Measurements from ENCODE around the gene DNAJC4. TPM values are rescaled to one million over a fixed set of nuclear protein-coding genes. Genes with fewer than 3 reads are reported as not detected.

DNAJC4 gene
- total RNA-seq, 2 experiments from 2014 or later, result 29.7 to 37.0 TPM

DNA sequence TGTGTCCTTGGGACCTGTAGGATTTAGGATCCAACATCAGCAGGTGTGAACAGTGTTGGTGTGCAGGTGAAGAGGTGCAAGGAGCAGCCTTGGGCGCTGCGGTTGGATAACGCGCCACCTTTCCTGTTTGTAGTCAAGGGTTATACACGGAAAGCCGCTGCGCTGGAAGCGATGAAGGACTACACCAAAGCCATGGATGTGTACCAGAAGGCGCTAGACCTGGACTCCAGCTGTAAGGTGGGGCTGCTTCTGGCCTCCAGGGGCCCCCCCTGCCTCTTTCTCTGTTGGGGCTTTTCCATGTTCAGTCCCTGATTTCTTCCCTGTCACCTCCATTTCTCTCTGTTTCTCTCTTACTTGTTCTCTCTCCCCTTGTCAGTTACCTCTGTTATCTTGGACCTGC is 27.4 kb upstream of the DNAJC4 start:
- no peaks in the 10 kb centered on the region for H3K9me3 Mint-ChIP-seq (ENCODE audit: low read depth)
- CTCF ChIA-PET, result interaction anchor here (1.0 to 9.6 kb wide), 5 partner anchors 14 to 129 kb away, joined by 3 to 169 read pairs (median 52); partner anchors contain the start of genes CATSPERZ, ESRRA, PLCB3 and PRDX5
- peaks cover 34% of the 10 kb centered on the region for H3K4me1 Mint-ChIP-seq
- ATAC-seq (no peak), DNase-seq (no peak)
- no peaks in the 10 kb centered on the region for H3K27me3 Mint-ChIP-seq
- no peak overlapping the region for H3K27ac Mint-ChIP-seq
- no peak overlapping the region for H3K4me3 Mint-ChIP-seq
- H3K36me3 Mint-ChIP-seq, result peaks cover 60% of the 10 kb centered on the region

DNA sequence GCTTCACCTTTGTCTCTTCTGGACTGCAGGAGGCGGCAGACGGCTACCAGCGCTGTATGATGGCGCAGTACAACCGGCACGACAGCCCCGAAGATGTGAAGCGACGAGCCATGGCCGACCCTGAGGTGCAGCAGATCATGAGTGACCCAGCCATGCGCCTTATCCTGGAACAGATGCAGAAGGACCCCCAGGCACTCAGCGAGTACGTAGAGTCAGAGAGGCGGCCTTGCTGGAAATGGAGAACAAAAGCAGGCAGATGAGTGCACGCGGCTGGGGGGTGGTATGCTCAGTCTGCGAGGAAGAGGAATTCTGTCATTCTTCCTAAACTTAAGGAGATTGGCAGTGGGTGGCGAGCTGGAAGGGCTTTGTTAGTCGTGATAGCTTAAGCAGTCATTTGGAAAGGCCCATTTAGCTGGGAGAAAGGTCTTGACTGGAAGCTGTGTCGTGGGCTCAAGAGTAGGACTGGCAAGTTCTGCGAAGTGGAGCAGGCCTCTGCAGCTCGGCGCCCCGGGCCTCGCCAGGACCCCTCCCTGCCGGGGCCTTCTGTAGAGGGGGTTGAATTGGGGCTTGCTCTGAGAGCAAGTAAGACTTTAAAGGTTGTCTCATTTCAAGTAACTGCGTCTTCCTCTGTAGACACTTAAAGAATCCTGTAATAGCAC is 26.8 kb upstream of the DNAJC4 start:
- peaks cover 59% of the 10 kb centered on the region for H3K36me3 Mint-ChIP-seq
- DNase-seq, result no peak
- peaks cover 37% of the 10 kb centered on the region for H3K4me1 Mint-ChIP-seq
- no peak for ATAC-seq
- no peak overlapping the region for H3K27ac Mint-ChIP-seq
- CTCF ChIA-PET, result interaction anchor here (1.0 to 9.6 kb wide), 8 partner anchors 15 to 114 kb away, joined by 5 to 169 read pairs (median 22); partner anchors contain the start of genes CATSPERZ, DNAJC4, ESRRA and NUDT22
- H3K9me3 Mint-ChIP-seq (ENCODE audit: low read depth), result no peaks in the 10 kb centered on the region
- no peak overlapping the region for H3K4me3 Mint-ChIP-seq
- H3K27me3 Mint-ChIP-seq, result no peaks in the 10 kb centered on the region

DNA sequence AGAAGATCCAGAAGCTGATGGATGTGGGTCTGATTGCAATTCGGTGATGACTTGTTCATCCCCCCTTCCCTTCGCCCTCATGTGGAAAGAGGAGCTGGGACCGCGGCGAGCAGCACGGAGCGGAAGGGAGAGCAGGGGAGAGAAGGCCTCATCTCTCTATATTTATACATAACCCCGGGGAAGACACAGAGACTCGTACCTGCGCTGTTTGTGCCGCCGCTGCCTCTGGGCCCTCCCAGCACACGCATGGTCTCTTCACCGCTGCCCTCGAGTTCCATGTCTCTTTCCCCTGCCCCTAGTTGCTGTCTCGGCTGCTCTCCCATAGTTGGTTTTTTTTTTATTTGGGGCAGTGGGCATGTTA is 26.3 kb upstream of the DNAJC4 start:
- no peaks in the 10 kb centered on the region for H3K27me3 Mint-ChIP-seq
- H3K9me3 Mint-ChIP-seq (ENCODE audit: low read depth), result no peaks in the 10 kb centered on the region
- no peak overlapping the region for H3K27ac Mint-ChIP-seq
- H3K36me3 Mint-ChIP-seq, result peaks cover 58% of the 10 kb centered on the region
- H3K4me3 Mint-ChIP-seq, result no peak overlapping the region
- no peak for ATAC-seq
- CTCF ChIA-PET, result interaction anchor here (0.6 to 9.6 kb wide), 27 partner anchors 9 to 245 kb away, joined by 3 to 169 read pairs (median 5); partner anchors contain the start of genes BAD, CATSPERZ, DNAJC4 and ESRRA
- peaks cover 42% of the 10 kb centered on the region for H3K4me1 Mint-ChIP-seq
- DNase-seq, result no peak

DNA sequence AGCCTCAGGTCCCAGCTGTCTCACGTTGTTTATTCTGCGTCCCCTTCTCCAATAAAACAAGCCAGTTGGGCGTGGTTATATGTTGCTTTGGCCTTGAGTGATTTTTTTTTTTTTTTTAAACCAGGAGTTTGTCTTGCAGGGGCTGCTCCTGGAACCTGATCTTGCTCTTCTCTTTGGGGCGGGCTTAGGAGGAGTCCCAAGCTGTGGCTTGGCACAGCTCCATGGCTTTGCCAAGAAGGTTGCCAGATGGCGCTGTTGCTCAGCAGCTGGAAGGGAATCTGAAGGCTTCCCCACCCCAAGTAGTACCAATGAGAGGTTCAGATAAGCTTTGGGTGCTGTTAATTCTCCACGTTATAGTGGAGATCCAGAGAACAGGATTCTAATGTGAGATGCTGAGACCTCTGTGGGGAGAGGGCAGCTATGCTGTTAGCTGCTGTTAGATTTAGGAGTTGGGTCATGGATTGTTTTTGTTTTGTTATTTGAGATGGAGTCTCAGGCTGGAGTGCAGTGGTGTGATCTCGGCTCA is 25.8 kb upstream of the DNAJC4 start:
- H3K36me3 Mint-ChIP-seq, result peaks cover 60% of the 10 kb centered on the region
- DNase-seq (peak; percentile 86), ATAC-seq (peak; percentile 30)
- H3K4me1 Mint-ChIP-seq, result peaks cover 45% of the 10 kb centered on the region
- H3K4me3 Mint-ChIP-seq, result peak overlapping the region; percentile 45
- CTCF ChIA-PET, result interaction anchor here (0.6 to 9.6 kb wide), 29 partner anchors 9 to 245 kb away, joined by 3 to 169 read pairs (median 5); partner anchors contain the start of genes BAD, CATSPERZ, DNAJC4 and ESRRA
- no peaks in the 10 kb centered on the region for H3K27me3 Mint-ChIP-seq
- H3K9me3 Mint-ChIP-seq (ENCODE audit: low read depth), result no peaks in the 10 kb centered on the region
- H3K27ac Mint-ChIP-seq, result peak overlapping the region; percentile 78

DNA sequence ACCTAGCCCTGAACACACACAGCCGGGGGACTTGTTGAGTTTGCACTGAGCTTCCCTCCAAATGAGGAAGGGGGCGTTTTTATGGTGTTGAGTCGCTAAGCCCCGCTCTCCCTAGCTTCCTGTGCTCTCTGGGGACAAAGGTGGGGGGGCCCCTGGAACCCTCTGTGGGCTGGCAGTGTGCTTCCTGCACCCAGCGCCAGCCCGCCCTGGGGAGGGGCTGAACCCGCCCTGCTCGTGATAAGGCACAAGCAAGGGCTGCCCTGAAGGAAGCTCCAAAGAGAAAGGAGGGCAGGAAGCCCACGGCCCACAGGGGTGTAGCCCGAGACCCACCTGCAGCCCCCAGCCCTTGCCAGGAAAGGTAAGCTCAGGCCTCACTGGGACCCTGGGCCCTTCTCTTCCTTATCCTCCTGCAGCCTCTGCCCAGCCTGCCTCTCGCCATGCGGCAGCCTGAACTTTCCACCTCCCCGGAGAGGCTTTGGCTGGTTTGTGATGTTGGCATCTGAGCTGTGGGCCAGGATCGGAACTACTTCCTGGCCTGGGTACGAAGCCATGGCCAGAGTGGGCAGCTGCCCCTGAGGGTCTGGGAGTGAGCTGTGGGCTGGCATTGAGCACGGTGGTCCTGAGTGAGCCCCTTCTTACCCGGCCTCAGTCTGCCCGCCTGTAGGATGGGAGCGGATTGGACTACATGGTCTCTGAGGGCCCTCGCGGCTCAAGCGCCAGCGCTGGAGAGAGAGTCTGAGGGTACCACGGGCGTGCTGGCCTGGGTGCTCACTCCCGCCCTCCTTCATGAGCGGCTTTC is 23.7 kb upstream of the DNAJC4 start, which contains the start of gene FERMT3:
Gene FERMT3, plus strand, starts transcription at position 265 of the 799 bp plus-strand sequence. CDS start 644 bp downstream, outside the sequence.
- Mint-ChIP-seq H3K27ac (peak within 1 kb of the TSS; percentile 96), H3K9me3 (ENCODE audit: low read depth) (no peaks in the 10 kb centered on the region), H3K4me3 (peak within 1 kb of the TSS; percentile 92), H3K4me1 (peaks cover 42% of the 10 kb centered on the region), H3K36me3 (peaks cover 50% of the 10 kb centered on the region), H3K27me3 (no peaks in the 10 kb centered on the region)
- CTCF ChIA-PET, result interaction anchor here (0.8 to 9.6 kb wide), 20 partner anchors 11 to 368 kb away, joined by 3 to 169 read pairs (median 11); partner anchors contain the start of genes BAD, CATSPERZ, DNAJC4 and ESRRA
- peak; percentile 69 for ATAC-seq
- peak; percentile 89 for DNase-seq

DNA sequence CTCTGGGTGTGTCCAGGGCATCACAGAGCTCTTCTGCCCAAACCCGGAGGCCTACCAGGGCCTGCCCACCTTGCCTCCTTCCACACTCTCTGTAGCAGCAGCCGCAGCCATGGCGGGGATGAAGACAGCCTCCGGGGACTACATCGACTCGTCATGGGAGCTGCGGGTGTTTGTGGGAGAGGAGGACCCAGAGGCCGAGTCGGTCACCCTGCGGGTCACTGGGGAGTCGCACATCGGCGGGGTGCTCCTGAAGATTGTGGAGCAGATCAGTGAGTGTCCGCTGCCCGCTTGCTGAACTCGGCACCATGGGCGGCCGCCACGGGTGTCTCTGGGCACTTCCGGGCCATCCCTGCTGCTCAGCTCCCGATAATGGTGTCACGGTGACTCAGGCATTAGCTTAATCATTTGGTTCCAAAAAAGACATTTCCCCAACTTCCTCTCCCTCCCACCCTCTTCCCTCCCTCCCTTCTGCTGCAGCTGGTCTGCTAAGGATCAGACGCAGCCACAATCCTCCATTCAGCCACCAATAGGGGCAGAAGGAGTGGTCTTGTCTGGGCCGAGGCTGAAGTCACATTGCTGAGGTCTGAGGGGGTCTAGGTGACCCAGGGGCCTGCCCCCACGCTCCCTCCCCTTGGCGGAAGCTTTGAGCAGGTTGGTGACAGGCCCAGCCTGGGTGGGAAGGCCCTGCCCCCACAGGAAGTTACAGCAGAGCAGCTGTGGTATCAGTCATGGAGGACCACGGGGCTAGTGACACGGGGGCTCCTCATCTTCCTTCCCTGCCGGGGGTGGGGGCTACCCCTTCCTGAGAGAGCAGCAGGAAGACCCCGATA is 22.9 kb upstream of the DNAJC4 start:
- CTCF ChIA-PET, result interaction anchor here (0.6 to 9.6 kb wide), 23 partner anchors 10 to 386 kb away, joined by 3 to 169 read pairs (median 6); partner anchors contain the start of genes BAD, CATSPERZ, DNAJC4 and ESRRA
- Mint-ChIP-seq H3K36me3 (peaks cover 49% of the 10 kb centered on the region), H3K4me1 (peaks cover 43% of the 10 kb centered on the region), H3K27ac (peak overlapping the region; percentile 96), H3K27me3 (no peaks in the 10 kb centered on the region), H3K4me3 (peak overlapping the region; percentile 92), H3K9me3 (ENCODE audit: low read depth) (no peaks in the 10 kb centered on the region)
- DNase-seq (peak; percentile 95), ATAC-seq (peak; percentile 77)

DNA sequence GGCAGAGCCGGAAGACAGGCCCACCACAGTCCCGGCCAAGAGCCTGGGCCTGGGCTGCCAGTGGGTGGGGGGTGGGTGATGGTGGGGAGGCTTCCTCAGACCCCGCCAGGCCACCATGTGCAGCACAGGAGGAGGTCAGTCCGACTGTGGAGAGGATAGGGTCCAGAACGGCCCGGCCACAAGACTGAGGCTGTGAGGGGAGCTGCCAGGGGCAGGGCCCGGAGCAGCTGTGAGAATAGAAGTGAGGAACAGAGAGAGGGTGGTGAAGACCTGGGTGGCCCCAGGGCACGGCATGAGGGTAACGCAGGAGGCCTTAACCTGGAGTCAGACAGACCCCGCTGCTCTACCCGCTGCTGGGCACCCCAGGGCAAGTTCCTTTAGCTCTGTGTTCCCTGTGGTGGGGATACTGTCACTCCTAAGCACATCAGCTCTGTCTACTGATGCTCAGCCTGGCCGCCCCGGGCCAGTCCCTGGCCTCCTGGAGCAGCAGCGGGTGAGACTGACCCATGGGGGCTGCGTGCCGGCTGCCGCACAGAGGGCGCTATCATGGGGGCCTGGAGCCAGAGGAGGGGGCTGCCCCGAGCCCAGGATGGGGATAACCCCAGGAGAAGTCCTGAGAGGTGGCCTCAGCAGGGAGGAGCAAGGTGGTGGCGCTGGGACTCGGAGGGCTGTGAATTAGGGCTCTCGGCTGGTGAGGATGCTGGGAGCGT is 22.1 kb upstream of the DNAJC4 start:
- no peaks in the 10 kb centered on the region for H3K9me3 Mint-ChIP-seq (ENCODE audit: low read depth)
- H3K4me3 Mint-ChIP-seq, result peak overlapping the region; percentile 92
- DNase-seq (no peak), ATAC-seq (no peak)
- CTCF ChIA-PET, result interaction anchor here (0.6 to 9.6 kb wide), 14 partner anchors 18 to 386 kb away, joined by 3 to 169 read pairs (median 15); partner anchors contain the start of genes BAD, CATSPERZ, DNAJC4 and ESRRA
- peaks cover 42% of the 10 kb centered on the region for H3K4me1 Mint-ChIP-seq
- peaks cover 45% of the 10 kb centered on the region for H3K36me3 Mint-ChIP-seq
- peak overlapping the region; percentile 96 for H3K27ac Mint-ChIP-seq
- H3K27me3 Mint-ChIP-seq, result no peaks in the 10 kb centered on the region

DNA sequence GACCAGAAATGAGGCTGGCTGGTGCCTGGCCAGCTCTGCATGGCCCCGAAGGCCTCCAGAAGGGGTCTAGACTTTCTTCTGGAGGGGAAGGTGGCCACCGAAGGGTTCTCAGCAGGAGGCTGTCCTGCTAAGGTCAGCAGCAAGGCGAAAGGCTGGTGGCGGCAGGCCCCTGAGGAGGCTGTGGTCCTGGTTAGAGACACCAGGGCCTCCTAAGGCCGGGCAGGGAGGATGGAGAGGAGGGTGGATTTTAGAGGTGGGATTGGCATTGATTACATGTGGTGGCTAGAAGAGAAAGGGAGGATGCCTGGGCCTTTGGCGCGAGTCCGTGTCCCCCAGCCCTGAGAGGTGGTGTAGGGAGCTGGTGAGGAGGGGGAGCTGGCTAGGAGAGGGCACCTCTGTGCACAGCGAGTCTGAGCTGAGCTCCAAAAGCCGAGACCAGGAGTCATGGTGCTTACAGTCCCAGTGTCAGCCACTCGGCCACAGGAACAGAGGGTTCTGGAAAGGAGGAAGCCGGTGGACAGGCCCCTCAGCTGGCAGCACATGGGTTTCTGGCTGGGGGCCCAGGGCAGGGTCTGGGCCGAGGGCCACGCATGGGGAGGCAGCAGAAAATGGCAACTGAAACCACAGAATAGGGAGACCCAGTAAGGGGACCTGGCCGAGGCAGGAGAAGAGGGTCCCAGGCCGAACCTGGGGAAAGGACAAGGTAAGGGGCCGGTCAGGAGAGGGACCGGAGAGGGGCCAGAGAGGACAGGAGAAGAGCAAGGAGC is 21.4 kb upstream of the DNAJC4 start:
- Mint-ChIP-seq H3K36me3 (peaks cover 42% of the 10 kb centered on the region), H3K27me3 (no peaks in the 10 kb centered on the region), H3K4me1 (peaks cover 38% of the 10 kb centered on the region), H3K4me3 (peak overlapping the region; percentile 35), H3K27ac (peak overlapping the region; percentile 96), H3K9me3 (ENCODE audit: low read depth) (no peaks in the 10 kb centered on the region)
- CTCF ChIA-PET, result interaction anchor here (1.2 to 9.4 kb wide), 5 partner anchors 17 to 123 kb away, joined by 3 to 169 read pairs (median 18); partner anchors contain the start of genes CATSPERZ, DNAJC4, ESRRA and NUDT22
- no peak for DNase-seq
- ATAC-seq, result no peak

DNA sequence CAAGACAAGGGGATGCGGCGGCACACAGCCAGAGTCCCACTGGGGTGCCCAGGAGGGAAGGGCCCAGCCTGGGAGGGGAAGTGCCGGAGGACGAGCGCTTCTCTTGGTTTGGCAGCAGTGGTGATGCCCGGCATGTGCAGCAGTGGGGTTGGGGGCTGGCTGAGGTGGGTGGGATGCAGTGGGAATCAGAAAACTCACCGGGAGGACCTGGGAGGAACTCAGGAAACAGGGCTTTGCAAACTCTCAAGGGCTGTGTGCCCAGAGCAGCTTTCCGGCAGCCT is 20.8 kb upstream of the DNAJC4 start:
- CTCF ChIA-PET, result interaction anchor here (4.3 kb wide), 1 partner anchor 17 kb away, joined by 36 read pairs; the partner anchor contains the start of genes NUDT22 and TRPT1

DNA sequence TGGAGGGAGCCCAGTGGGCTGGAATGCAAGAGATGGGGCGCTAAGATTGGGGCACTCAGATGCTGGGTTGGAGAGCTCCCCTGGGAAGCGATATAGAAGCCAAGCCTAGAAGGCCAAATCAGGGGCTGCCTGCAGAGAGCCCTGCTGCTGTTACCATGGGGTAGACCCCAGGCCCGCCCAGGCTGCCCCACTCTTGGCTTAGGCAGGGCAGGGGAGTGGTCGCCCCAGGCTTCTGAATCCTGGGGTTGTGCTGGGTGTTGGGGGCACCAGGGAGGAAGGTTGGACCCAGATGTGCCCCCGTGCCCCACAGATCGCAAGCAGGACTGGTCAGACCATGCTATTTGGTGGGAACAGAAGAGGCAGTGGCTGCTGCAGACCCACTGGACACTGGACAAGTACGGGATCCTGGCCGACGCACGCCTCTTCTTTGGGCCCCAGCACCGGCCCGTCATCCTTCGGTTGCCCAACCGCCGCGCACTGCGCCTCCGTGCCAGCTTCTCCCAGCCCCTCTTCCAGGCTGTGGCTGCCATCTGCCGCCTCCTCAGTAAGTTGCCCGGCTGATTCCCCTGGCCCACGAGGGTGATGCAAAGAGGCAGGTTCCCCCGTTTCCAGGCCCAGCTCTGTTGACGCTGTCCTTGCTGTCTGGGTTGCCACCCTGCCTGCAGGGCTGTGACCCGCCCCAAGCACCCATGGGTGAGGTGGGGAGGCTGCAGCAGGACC is 19.9 kb upstream of the DNAJC4 start:
- Mint-ChIP-seq H3K36me3 (peaks cover 42% of the 10 kb centered on the region), H3K9me3 (ENCODE audit: low read depth) (no peaks in the 10 kb centered on the region), H3K4me3 (no peak overlapping the region), H3K4me1 (peaks cover 31% of the 10 kb centered on the region), H3K27ac (peak overlapping the region; percentile 41), H3K27me3 (no peaks in the 10 kb centered on the region)
- no peak for DNase-seq
- no peak for ATAC-seq
- CTCF ChIA-PET, result interaction anchor here (1.1 to 4.3 kb wide), 4 partner anchors 16 to 93 kb away, joined by 3 to 36 read pairs (median 8); partner anchors contain the start of genes NUDT22 and TRPT1

More for the DNA sequence above, 20.8 kb upstream of the DNAJC4 start:
- DNase-seq (no peak), ATAC-seq (no peak)
- Mint-ChIP-seq H3K27me3 (no peaks in the 10 kb centered on the region), H3K27ac (peak overlapping the region; percentile 41), H3K4me3 (no peak overlapping the region), H3K4me1 (peaks cover 33% of the 10 kb centered on the region), H3K9me3 (ENCODE audit: low read depth) (no peaks in the 10 kb centered on the region), H3K36me3 (peaks cover 38% of the 10 kb centered on the region)

All from activated CD8-positive, alpha-beta memory T cell treated with anti-CD3 and anti-CD28 coated beads, Interleukin-2, amount 10 ng/mL, durations not matched to agents 7 days and 5 days (primary cell).